Pons (tissue), 1 donor: ENCODE measurements around the gene SPC25.

Experiments
- DNase-seq: peaks from one replicate; pipeline ENCODE4 v3.0.0-alpha.2; 2016; ENCODE audit warnings: low spot score

Gene SPC25

DNA sequence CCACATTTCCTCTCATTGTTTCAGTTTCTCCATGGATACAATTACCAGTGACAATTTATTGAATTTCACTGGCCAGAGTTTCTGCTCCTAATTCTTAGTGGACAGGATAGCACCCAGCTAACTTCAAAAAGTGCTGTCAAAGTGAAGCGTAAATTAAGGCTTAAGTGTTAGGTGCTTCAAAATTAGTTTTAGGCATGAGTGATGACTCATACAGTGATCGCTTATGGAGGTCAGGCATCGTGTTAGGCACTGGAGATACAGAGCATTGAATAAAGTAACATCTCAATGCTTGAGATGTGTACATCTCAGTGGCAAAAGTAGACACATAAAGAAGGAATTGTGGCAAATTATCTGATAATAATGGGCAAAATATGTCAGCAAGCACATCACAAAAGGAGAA lies 47.0 kb downstream of the SPC25 start:
- no peak for DNase-seq

GRCh38 chr2:168841445-168841844 lies 48.8 kb downstream of the SPC25 start:
- no peak for DNase-seq

DNA sequence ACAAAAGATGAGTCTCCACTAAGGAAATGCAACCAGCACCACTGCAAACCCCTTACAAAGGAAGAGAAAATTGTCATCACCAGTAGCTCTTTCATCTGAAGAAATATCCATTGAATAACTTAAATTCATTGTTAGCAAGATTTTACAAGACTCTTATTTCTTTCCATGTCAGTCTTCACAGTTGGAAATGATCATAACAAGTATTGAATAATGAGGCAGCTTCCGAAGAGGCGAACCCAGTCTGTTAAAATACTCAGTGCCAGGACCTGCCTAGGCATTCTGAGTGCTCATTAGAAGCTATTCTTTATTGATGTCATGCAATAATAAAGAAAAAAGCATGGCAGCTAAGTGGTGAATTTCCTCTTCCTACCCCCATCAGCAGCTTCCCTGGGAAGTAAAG lies 54.3 kb downstream of the SPC25 start:
- DNase-seq: no peak

- DNase-seq: no peak
Measured at GRCh38 chr2:168831662-168832061, 58.6 kb downstream of the SPC25 start.

- DNase-seq: no peak
Measured at GRCh38 chr2:168830958-168831357, 59.3 kb downstream of the SPC25 start.

GRCh38 chr2:168825126-168825525 lies 65.1 kb downstream of the SPC25 start:
- no peak for DNase-seq

- no peak for DNase-seq
Measured at GRCh38 chr2:168821992-168822391, 68.2 kb downstream of the SPC25 start.

GRCh38 chr2:168821577-168821976 lies 68.7 kb downstream of the SPC25 start:
- DNase-seq: no peak
